Measurements from ENCODE around the gene TMEM181.

Gene TMEM181

DNA sequence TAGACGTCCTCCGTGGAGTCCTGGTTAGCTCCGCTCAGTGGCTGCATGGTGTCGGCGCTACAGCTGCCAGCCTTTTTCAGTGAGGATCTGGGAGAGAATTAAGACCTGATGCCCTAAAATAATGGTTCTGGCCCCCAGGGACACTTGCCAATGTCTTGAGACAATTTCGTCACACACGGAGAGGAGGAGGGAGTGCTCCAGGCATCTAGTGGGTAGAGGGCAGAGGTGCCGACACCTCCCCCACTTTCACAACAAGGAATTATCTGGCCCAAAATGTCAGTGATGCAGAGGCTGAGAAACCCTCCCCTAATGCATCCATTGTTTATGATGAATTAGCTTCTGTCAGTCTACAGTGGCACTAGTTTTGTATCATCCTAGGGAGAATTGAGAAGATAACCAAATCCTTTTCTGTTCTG is 24.4 kb downstream of the TMEM181 start:
- H3K36me3 ChIP-seq (replicated peaks; ENCODE audit: low read depth, low read length), result peaks cover 17% of the 10 kb centered on the region
- no peaks in the 10 kb centered on the region for H3K4me1 ChIP-seq (ENCODE audit: low read length)
- TF ChIP-seq, protein P1, sequence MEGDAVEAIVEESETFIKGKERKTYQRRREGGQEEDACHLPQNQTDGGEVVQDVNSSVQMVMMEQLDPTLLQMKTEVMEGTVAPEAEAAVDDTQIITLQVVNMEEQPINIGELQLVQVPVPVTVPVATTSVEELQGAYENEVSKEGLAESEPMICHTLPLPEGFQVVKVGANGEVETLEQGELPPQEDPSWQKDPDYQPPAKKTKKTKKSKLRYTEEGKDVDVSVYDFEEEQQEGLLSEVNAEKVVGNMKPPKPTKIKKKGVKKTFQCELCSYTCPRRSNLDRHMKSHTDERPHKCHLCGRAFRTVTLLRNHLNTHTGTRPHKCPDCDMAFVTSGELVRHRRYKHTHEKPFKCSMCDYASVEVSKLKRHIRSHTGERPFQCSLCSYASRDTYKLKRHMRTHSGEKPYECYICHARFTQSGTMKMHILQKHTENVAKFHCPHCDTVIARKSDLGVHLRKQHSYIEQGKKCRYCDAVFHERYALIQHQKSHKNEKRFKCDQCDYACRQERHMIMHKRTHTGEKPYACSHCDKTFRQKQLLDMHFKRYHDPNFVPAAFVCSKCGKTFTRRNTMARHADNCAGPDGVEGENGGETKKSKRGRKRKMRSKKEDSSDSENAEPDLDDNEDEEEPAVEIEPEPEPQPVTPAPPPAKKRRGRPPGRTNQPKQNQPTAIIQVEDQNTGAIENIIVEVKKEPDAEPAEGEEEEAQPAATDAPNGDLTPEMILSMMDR (IDR thresholded peaks at IDR 0.05; ENCODE audit: low read depth, low read length), result no peak
- no peak for TF ChIP-seq EZH2phosphoT487 (IDR thresholded peaks at IDR 0.05; ENCODE audit: low read depth)
- H3K4me2 ChIP-seq (ENCODE audit: low read length), result no peak overlapping the region
- no peaks in the 10 kb centered on the region for H3K79me2 ChIP-seq (ENCODE audit: low read length)
- no peak overlapping the region for H2AFZ ChIP-seq (ENCODE audit: low read depth, low read length)
- no peaks in the 10 kb centered on the region for H3K9me3 ChIP-seq (ENCODE audit: insufficient read depth, low read length)
- H4K20me1 ChIP-seq (ENCODE audit: insufficient read depth, low read length), result no peaks in the 10 kb centered on the region
- H3K27ac ChIP-seq (ENCODE audit: low read length), result no peak overlapping the region
- no peak overlapping the region for H3K9ac ChIP-seq (ENCODE audit: low read length)
- no peak overlapping the region for H3K4me3 ChIP-seq (ENCODE audit: low read length)
- no peaks in the 10 kb centered on the region for H3K27me3 ChIP-seq (ENCODE audit: low read depth, low read length)

DNA sequence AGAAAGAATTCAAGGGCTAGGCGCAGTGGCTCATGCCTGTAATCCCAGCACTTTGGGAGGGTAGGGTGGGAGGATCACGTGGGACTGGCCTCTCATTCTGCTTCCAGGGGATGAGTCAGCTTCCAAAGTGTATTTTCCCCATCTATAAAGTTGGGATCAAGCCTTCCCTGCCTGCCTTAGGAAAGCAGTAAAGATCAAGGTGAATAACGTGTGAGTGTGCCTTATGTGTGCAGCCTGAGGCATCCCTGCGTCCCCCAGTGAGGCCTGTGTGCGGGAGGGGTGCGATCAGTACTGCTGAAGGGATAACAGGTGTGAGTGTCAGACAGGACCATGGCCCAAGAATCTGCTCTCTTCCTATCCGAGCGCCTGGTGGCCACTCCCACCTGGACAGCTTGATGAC is 26.8 kb downstream of the TMEM181 start:
- no peak overlapping the region for H3K4me2 ChIP-seq (ENCODE audit: low read length)
- H2AFZ ChIP-seq (ENCODE audit: low read depth, low read length), result no peak overlapping the region
- no peak overlapping the region for H3K9ac ChIP-seq (ENCODE audit: low read length)
- peaks cover 28% of the 10 kb centered on the region for H3K36me3 ChIP-seq (replicated peaks; ENCODE audit: low read depth, low read length)
- no peak overlapping the region for H3K27ac ChIP-seq (ENCODE audit: low read length)
- TF ChIP-seq EZH2phosphoT487 (IDR thresholded peaks at IDR 0.05; ENCODE audit: low read depth), result no peak
- TF ChIP-seq, protein P1 (IDR thresholded peaks at IDR 0.05; ENCODE audit: low read depth, low read length), result no peak
- H3K9me3 ChIP-seq (ENCODE audit: insufficient read depth, low read length), result no peaks in the 10 kb centered on the region
- no peaks in the 10 kb centered on the region for H3K27me3 ChIP-seq (ENCODE audit: low read depth, low read length)
- H3K4me3 ChIP-seq (ENCODE audit: low read length), result no peak overlapping the region
- no peaks in the 10 kb centered on the region; the same call in 1 of the 2 replicates for H4K20me1 ChIP-seq (ENCODE audit: insufficient read depth, low read length)
- no peaks in the 10 kb centered on the region for H3K79me2 ChIP-seq (ENCODE audit: low read length)
- peaks cover 5% of the 10 kb centered on the region; the same call in 1 of the 2 replicates for H3K4me1 ChIP-seq (ENCODE audit: low read length)

DNA sequence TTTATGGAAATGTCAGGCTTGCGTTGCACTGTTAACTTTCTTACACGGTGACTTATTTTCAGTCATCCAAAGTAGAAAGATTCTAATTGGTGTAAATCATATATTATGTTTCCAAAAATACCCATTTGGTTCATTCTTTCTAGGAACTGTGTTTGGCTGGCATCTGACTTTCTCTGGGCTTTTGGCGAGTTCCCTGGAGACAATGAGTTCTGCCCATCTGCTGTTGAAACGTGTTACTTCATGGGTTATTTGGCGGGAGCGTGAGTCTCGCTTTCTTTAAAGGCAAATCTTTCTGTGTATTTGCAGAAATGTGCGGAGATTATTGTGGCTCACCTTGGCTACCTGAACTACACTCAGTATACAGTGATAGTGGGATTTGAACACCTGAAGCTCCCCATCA is 29.5 kb downstream of the TMEM181 start:
- Histone ChIP-seq H3K36me3 (replicated peaks; ENCODE audit: low read depth, low read length) (peaks cover 37% of the 10 kb centered on the region), H3K27ac (ENCODE audit: low read length) (no peak overlapping the region), H3K79me2 (ENCODE audit: low read length) (no peaks in the 10 kb centered on the region), H3K4me2 (ENCODE audit: low read length) (no peak overlapping the region), H3K4me1 (ENCODE audit: low read length) (peaks cover 5% of the 10 kb centered on the region; the same call in 1 of the 2 replicates), H3K27me3 (ENCODE audit: low read depth, low read length) (no peaks in the 10 kb centered on the region), H3K4me3 (ENCODE audit: low read length) (no peak overlapping the region), H2AFZ (ENCODE audit: low read depth, low read length) (no peak overlapping the region), H4K20me1 (ENCODE audit: insufficient read depth, low read length) (no peaks in the 10 kb centered on the region; the same call in 1 of the 2 replicates), H3K9ac (ENCODE audit: low read length) (no peak overlapping the region), H3K9me3 (ENCODE audit: insufficient read depth, low read length) (no peaks in the 10 kb centered on the region)
- TF ChIP-seq, protein P1 (IDR thresholded peaks at IDR 0.05; ENCODE audit: low read depth, low read length), result no peak
- no peak for TF ChIP-seq EZH2phosphoT487 (IDR thresholded peaks at IDR 0.05; ENCODE audit: low read depth)

DNA sequence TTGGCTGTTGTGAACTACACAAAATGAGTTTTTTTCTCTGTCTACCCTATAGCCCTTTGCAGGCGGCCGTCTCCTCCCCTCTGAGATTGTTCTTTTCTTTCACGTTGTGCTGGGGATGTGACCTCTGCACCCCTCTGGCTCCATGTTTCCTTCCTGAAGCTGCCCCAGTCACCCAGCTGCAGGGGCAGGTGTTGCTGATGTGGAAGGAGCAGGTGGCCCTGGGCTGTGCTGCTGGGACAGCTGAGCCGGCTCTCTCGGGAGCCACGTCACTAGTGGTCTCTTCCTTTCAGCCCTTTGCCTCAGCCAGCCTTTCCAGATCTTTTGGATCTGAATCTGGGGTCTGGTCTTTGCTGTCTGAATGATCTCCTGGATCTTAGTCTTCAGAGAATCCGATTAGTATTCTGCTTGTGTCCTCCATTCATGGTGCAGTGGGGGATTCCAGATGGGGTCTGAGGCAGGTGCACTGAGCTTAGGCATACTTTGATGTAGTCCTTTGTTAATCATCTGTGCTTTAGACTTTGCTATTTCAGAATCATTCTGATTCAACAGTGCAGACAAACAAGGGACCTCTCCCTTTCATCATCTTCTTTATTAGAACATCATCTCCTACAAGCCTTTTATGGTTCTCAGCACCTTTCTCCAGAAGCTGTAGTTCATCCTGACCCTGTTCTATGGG is 31.4 kb downstream of the TMEM181 start:
- Histone ChIP-seq H3K36me3 (replicated peaks; ENCODE audit: low read depth, low read length) (peaks cover 31% of the 10 kb centered on the region), H3K79me2 (ENCODE audit: low read length) (no peaks in the 10 kb centered on the region), H3K27ac (ENCODE audit: low read length) (no peak overlapping the region), H3K4me1 (ENCODE audit: low read length) (peaks cover 5% of the 10 kb centered on the region; the same call in 1 of the 2 replicates), H3K4me2 (ENCODE audit: low read length) (no peak overlapping the region), H3K9ac (ENCODE audit: low read length) (no peak overlapping the region), H3K9me3 (ENCODE audit: insufficient read depth, low read length) (no peaks in the 10 kb centered on the region), H3K4me3 (ENCODE audit: low read length) (no peak overlapping the region), H2AFZ (ENCODE audit: low read depth, low read length) (no peak overlapping the region), H4K20me1 (ENCODE audit: insufficient read depth, low read length) (no peaks in the 10 kb centered on the region; the same call in 1 of the 2 replicates), H3K27me3 (ENCODE audit: low read depth, low read length) (no peaks in the 10 kb centered on the region)
- TF ChIP-seq, protein P1 (IDR thresholded peaks at IDR 0.05; ENCODE audit: low read depth, low read length), result no peak
- no peak for TF ChIP-seq EZH2phosphoT487 (IDR thresholded peaks at IDR 0.05; ENCODE audit: low read depth)

Data from OCI-LY3 (cell line).